Glomerular endothelial cell (primary cell): ENCODE data around the gene TMEM270. TPM values are rescaled to one million over a fixed set of nuclear protein-coding genes. Genes with fewer than 3 reads are reported as not detected.

ENCODE experiments used
- DNase-seq: peaks from one replicate; pipeline ENCODE4 v3.0.0-alpha.2; 2011; ENCODE audit warnings: low read depth, low spot score; ENCODE audit errors: extremely low read depth
- total RNA-seq: library from RNA; depleted of rRNA; stranded (reverse); fragments of >200 nt; gene quantifications from 2 replicates; pipeline ENCODE4 v1.2.3, GENCODE V29; 2015

Gene TMEM270
- total RNA-seq, 1 donor from 2014 or later, result not detected

DNA sequence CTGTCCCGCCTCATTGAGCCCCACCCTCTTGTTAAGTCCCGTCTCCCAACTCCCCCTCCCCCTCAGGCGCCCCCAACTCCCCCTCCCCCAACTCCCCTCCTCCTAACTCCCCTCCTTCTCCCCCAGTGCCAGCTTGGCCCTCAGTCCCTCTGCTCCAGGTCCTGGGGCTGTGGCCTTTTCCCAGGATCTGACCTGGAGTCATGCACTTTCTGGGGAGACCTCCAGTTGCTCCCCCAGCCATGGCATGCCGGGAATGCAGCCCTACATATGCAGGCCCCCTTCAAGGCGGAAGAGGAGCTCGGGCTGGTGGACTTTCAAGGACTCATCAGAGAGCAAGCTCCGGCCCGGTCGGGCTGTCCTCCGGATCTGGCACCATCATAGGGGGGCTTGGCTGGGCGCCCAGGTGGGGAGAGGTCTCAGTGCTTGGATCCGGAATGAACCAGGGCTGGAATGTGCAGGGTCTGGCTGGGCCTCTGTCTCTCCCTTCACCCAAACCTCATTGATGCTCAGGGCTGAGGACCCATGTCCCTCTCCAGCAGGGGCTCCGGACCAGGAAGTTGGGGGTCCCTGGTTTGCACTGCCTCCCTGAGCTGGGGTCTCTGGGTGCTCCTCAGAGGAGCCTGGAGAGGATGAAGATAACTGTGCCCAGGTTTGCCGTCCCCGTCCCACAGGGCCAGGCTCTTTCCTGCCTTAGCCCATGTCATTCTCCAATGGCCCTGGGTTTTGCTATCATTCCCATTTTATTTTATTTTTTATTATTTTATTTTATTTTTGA, 41.1 kb downstream of the TMEM270 start:
- DNase-seq, result no peak

DNA sequence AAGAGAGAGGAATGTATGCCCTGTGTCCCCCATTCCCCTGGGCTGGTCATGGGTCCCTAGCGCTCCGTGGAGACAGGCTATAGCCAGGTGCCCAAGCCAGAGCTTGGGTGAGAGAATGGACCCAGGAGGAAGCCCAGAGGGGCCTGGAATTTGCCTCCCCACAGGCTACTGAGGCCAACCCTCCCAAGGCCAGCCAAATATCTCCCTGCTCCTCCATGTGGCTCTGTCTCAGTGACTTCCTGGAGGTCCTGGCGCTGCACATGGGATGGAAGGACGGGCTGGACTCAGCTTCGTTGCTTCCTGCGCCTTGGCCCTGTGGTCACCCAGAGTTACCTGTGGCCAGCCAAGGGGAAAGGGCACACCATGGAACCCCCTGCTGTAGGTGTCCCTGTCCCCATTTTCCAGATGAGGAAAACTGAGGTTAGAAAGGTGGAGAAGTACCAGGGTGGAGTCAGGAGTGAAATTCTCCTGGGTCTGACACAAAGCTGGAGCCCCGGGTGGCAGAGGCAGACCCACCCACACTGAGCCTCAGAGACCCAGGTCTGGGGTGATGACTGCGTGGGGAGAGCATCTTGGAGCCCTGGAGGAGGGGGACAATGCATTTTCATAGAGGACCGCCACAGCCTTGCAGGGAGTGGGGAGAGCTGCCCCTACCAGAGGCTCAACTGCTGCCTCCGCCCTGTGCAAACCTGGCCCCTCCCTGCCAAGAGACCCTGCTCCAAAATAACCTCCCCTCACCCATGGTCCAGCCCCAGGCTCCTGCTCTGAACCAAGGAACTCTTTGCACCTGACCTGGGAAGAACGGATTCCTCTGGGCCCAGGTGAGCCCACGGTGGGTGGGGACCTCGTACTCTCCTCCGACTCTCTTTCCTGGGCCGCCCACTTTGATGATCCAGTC, 42.6 kb downstream of the TMEM270 start:
- DNase-seq, result no peak

DNA sequence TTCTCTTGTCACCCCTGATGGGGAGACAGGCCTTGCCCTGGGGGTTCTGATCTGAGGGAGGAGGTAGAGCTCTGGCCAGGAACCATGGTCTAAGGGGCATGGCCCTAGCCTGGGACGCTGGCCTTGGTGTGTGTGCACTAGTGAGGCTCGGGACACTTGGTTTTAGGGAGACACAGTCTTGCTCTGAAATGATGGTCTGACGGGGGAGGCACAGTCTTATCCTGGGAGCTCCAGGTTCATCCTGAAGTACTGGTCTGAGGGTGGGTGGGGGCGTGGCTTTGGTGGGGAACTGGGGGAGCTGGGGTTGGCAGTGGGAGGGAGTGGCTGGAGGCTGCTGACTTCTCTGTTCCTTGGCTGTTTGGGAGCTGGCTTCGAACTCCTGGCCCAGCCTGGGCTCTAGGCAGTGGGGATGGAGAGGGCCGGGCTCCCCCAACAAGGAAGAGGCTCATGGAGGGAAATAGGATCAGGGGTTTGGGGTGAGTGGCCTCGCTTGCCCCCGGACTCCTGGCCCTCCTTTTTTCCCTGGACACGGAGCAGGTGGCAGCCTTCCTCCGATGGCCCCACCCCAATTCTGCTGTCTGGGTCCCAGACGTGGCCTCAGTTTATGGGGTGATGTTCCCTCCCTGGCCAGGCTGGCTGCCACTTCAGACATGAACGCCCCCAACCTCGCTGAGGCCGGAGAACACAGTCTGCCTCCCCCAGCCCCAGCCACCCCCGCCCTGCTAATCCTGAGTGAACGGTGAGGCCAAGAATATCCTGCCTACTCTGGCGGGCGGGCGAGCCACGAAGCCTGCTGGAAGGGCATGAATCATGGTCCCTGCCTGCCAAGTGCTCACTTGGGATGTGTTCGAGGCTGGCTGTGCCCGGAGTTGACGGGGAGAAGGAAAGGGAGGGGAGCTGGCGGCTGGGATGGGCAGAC, 43.5 kb downstream of the TMEM270 start:
- no peak for DNase-seq

DNA sequence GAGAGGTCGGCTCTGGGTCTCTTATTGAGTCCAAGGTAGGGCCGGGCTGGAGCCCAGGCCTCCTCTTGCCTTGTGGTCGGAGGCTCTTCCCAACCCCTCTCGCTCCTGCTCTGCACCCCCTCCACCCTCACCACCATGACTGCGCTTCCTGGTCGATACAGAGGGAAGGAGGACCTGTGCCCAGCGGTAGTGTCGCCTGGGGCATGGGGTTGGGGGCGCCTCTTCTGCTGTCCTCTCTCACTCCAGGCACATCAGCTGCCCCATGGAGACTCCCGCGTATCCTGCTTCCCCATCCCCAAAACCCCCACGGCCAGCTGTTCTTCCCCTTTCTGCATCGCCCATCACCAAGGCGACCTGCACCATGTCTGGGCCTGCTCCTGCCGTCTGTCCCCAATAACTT, 44.4 kb downstream of the TMEM270 start:
- DNase-seq, result no peak

DNA sequence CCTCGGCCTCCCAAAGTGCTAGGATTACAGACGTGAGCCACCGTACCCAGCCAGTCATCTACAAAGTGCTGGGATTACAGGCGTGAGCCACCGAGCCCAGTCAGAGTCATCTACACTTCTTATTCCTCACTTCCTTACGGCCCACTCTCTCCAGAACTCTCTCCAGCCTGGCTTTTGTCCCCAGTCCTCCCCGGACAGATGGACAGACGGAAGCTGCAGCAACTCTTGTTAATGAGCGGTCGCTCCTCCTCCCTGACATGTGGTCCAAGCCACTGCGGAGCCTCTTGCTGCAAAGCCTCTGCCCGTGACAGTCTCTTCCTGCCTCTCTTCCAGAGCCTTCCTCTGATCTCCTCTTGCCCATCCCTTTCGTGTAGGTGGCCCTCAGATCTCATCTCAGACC, 45.9 kb downstream of the TMEM270 start:
- DNase-seq, result no peak

DNA sequence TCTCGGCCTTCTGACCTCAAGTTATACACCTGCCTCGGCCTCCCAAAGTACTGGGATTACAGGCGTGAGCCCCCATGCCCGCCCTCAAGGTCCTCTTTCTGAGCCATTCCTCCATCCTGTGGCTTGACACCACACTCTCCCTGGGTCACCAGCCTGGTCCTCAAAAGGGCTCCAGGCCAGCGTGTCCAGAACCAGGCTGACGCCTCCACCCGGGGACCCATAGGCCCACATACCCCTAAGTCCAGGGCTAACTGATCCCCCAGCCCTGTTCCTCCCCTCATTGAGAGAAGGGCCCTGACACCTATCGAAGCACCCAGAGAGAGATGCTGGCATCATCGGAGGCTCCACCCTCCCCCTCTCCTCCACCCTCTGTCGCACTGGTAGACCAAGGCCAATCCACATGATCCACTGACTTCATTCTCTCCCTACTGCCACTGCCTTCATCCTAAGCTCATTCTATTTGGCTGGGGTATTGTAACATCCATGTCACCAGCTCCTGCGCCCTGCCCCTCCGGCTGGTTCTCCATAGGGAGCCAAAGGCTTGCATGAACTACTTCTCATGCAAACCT, 46.7 kb downstream of the TMEM270 start:
- no peak for DNase-seq

DNA sequence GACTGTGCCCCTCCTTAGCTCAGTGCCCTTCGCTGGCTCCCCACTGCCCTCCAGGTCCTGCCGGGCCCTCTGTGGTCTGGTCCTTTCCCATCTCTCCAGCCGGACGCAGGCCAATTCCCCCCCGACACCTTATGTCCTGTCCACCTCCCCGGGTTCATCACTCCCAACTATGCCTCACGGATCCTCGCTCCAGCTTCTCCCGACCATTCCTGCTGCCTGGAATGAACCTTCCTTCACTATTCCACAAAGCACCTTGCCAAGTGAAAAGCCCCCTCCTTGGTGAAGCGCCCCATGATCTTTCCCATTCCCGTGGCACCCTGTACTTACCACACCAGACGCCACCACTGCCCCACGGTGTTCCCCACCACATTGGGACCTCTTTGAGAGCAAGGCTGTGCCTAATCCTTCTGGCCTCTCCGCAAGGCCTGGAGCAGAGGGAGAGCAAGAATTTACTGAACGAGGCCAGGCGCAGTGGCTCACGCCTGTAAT, 47.2 kb downstream of the TMEM270 start:
- DNase-seq, result no peak

DNA sequence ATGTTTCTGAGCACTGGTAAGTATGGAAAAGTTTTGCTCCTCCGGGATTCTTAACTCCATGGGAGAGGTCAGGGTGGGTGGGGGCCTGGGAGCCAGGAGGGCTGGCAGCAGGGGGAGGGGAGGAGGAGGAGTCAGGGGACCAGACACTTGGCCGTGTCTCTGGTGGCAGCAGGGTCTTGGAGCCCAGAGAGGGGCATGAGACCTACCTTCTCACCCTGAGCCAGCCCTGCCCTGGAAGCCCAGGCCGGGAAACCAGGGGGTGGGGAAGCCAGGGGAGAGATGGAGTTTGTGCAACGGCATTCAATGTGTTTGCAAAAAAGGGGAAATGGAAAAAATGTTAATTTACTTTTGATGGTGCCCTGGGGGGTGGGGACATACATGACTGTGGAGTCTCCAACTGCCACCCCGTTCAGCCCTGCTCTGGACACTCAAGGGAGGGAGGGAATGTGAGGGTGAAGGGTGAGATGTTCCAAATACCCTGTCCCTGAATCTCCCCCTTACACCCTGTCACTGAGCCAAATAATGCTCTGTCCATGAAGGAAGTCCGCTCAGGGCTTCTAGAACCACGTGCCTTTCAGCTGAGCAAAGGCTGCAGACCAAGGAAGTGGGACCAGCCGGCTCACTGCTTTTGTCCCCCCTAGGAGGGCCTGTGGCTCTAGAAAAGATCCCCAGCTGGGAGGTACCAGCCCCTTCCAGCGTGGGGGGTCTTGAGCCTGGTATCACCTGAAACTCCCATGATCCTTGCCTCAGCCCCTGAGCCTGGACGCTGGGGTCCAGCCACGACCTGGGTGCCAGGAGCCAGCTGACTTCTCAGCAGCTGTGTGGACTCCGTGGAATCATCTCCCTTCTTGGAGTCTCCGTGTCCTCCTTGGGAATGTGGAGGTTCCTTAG, 48.3 kb downstream of the TMEM270 start:
- DNase-seq, result no peak

DNA sequence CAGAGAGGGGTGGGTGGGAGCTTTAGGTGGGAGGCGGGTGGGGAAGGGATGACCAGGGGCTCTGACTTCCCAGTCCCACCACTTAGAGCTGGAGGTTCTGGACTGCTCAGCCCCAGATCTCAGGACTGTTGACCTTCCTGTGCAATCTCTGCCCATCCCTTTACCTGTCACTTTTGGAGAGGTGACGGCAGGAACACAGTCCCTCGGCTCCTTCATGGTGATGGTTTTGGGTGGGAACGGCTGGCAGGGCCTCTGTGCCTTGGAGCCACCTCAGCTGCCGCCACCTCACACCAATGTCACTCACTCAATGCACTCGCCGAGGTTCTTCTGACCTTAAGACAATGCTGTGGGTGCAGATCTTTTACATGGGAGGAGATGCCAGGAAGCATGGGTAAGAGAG, 49.0 kb downstream of the TMEM270 start:
- DNase-seq, result no peak

DNA sequence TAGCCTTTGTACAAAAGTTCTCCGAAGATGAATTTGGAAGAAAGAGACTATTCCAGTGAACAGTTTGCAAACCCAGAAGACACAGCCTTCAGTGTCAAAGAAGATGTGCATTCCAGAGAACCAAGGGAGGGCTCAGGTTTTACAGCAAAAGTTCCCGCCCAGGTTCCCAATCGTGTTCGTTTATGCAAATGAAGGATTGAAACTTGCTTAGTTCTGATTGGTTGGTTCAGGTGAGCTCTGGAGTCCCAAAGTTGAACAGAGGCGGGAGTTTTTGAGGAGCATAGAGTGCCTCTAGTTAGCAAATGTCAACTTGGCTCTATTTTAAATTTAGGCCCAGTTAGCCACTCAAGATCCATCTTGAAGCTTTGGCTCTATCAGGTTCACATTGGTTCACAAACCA, 51.3 kb downstream of the TMEM270 start:
- DNase-seq, result no peak

Other genes starting within 250 kb of the TMEM270 start
- gene MLXIPL, start 236.6 kb upstream of the TMEM270 start, total RNA-seq, result not detected in 2 replicates
- gene VPS37D, start 193.3 kb upstream of the TMEM270 start, total RNA-seq, result 2.8 and 6.9 TPM in 2 replicates
- gene DNAJC30, start 177.7 kb upstream of the TMEM270 start, total RNA-seq, result 4.6 and 5.4 TPM in 2 replicates
- gene BUD23, start 177.6 kb upstream of the TMEM270 start, total RNA-seq, result 57.3 and 59.3 TPM in 2 replicates
- gene STX1A, start 141.5 kb upstream of the TMEM270 start, total RNA-seq, result 19.5 and 22.0 TPM in 2 replicates
- 12.4 and 14.3 TPM in 2 replicates for gene ABHD11, start 122.4 kb upstream of the TMEM270 start, total RNA-seq
- not detected in 2 replicates for gene CLDN3, start 90.9 kb upstream of the TMEM270 start, total RNA-seq
- 0.93 and 9.4 TPM in 2 replicates for gene CLDN4, start 30.2 kb upstream of the TMEM270 start, total RNA-seq
- 0.41 and 5.3 TPM in 2 replicates for gene METTL27, start 18.6 kb upstream of the TMEM270 start, total RNA-seq
- gene ELN, start 167.0 kb downstream of the TMEM270 start, total RNA-seq, result 0.35 and 1.8 TPM in 2 replicates
- 56.8 and 64.8 TPM in 2 replicates for gene LIMK1, start 222.6 kb downstream of the TMEM270 start, total RNA-seq